Tibial nerve (tissue), 4 donors: ENCODE measurements around the gene PARP9.

ENCODE experiments used
- CTCF ChIP-seq, 5 experiments: fragments of 200-600 bp in 3 of 5; fragments of 450-650 bp in 2 of 5; sonication (generic) in 3 of 5; IDR thresholded peaks; one replicate each; pipeline ENCODE4 v1.5.1; 2016 to 2019; ENCODE audit warnings: antibody characterized with exemption in 5 of 5, mild to moderate bottlenecking in 3 of 5, moderate library complexity in 2 of 5
- EP300 ChIP-seq, 2 donors: sonication (generic); formaldehyde crosslinking; IDR thresholded peaks; one replicate each; pipeline ENCODE4 v1.6.1; 2017; ENCODE audit warnings: antibody characterized with exemption in 2 of 2, mild to moderate bottlenecking in 1 of 2
- POLR2A ChIP-seq, 2 donors: fragments of 450-650 bp; IDR thresholded peaks; one replicate each; pipeline ENCODE4 v1.6.1; 2017; ENCODE audit warnings: antibody characterized with exemption in 2 of 2, mild to moderate bottlenecking in 2 of 2, moderate library complexity in 2 of 2

DNA sequence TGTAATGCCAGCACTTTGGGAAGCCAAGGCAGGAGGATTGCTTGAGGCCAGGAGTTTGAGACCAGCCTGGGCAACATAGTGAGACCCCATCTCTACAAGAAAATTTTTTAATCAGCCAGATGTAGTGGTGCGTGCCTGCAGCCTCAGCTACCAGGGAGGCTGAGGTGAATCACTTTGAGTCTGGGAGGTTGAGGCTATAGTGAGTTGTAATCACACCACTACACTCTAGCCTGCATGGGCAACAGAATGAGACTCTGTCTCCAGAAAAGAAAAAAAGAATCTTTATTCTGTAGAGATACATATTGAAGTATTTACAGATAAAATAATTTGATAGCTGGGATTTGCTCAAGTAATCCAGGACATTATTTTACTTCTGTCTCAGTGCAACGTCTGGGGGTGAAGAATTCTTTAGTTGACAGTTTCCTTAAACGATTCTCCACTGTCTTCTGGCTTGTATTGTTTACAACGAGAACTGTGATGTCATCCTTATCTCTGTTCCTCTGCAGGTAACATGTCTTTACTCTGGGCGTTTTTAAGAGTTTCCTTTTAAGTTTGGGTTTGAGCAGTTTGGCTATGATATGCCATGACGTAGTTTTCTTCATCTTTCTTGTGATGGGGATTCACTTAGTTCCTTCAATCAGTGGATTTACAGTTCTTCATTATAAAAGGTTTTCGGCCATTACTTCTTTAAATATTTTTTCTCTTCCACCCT, 75.7 kb downstream of the PARP9 start:
- TF ChIP-seq CTCF (IDR thresholded peaks at IDR 0.05) (no peak), POLR2A (IDR thresholded peaks at IDR 0.05) (no peak), EP300 (IDR thresholded peaks at IDR 0.05) (no peak)
